ENCODE data around the gene C11orf21.

DNA sequence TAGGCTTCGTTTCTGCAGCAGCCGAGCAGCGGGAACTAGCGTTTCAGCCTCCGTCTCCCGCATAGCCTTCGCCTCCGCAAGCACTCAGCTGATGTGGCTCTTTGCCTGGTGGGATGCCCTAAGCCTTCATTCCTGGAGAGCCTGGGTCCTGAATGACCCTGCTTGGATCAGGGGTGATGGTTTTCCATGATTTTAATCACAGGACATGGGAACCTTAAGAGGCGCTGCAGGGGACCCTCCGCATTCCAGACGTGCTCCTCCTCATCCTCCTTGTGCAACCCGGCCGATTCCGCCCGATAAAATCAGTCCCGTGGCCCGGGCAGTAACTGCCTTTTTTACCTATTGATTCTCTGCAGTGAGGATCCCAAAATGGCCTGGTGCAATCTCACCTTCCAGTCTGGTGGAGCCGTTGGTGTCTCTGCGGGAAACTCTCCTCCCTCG lies 8.2 kb downstream of the C11orf21 start:
- TF ChIP-seq CTCF (IDR thresholded peaks at IDR 0.05; ENCODE audit: control extremely low read depth in 1 of 3, insufficient read depth in 1 of 3, low read depth in 1 of 3, low read length in 3 of 3) (no peak), SUZ12 (IDR thresholded peaks at IDR 0.05; ENCODE audit: low read length) (no peak), RFX5 (IDR thresholded peaks at IDR 0.05; ENCODE audit: borderline replicate concordance, low read depth, low read length) (no peak), EP300 (IDR thresholded peaks at IDR 0.05; ENCODE audit: borderline replicate concordance in 1 of 2, low read depth in 2 of 2, low read length in 2 of 2) (no peak), CHD2 (IDR thresholded peaks at IDR 0.05; ENCODE audit: low read length) (no peak), EZH2 (IDR thresholded peaks at IDR 0.05; ENCODE audit: low read depth, low read length, severe bottlenecking) (no peak)
- TF ChIP-seq, protein P1, sequence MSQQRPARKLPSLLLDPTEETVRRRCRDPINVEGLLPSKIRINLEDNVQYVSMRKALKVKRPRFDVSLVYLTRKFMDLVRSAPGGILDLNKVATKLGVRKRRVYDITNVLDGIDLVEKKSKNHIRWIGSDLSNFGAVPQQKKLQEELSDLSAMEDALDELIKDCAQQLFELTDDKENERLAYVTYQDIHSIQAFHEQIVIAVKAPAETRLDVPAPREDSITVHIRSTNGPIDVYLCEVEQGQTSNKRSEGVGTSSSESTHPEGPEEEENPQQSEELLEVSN (IDR thresholded peaks at IDR 0.05): no peak

Data from H1 (cell line).